K562 (cell line): ENCODE data around the gene ZFYVE19. TPM values are rescaled to one million over a fixed set of nuclear protein-coding genes. Genes with fewer than 3 reads are reported as not detected.

Source experiments
- NRF1 ChIP-seq, 2 experiments: fragments of 450-650 bp; IDR thresholded peaks in 1 of 2; conservative IDR thresholded peaks in 1 of 2; 2 replicates each; pipeline ENCODE4 v1.6.1; 2014; ENCODE audit warnings: mild to moderate bottlenecking in 2 of 2
- polyA plus RNA-seq, 8 experiments: library from polyadenylated mRNA; depleted of rRNA in 4 of 8; stranded (reverse) in 5 of 8; unstranded in 3 of 8; fragments of >200 nt; fragmentation: Nextera tagmentation in 2 of 8; fragmentation: Illumina TruSeq in 1 of 8; extraction: Ambion mirVana in 2 of 8; extraction: Trizol in 1 of 8; gene quantifications; 2 replicates each; pipeline versions ENCODE4 v1.2.1 to v1.2.3, GENCODE V29; 2011 to 2014; ENCODE audit warnings: inconsistent platforms in 1 of 8, missing spikeins in 1 of 8
- total RNA-seq, 7 experiments: library from RNA; depleted of rRNA in 6 of 7; stranded (reverse); fragments of >200 nt in 6 of 7; fragmentation: Illumina TruSeq in 2 of 7; extraction: Trizol in 2 of 7; gene quantifications; 2 replicates each; pipeline versions ENCODE4 v1.2.1 to v1.2.3, GENCODE V29; 2011 to 2021; ENCODE audit warnings: low replicate concordance in 1 of 7
- TF ChIP-seq, protein P1 (sequence below), 2 experiments: fragments of 450-650 bp in 1 of 2; sonication (generic) in 1 of 2; formaldehyde crosslinking in 1 of 2; IDR thresholded peaks; 2 replicates each; pipeline versions ENCODE4 v1.7.1 to v1.9.0; 2016 to 2022; ENCODE audit warnings: inconsistent platforms in 1 of 2, mild to moderate bottlenecking in 1 of 2, missing genetic modification reagents in 1 of 2

ZFYVE19 gene
- total and polyA plus RNA-seq, 9 of the 15 experiments (the other 6 are each of a cell fraction or from before 2014, with no cell fraction given), result 1.5 to 36.8 (median 19.9) TPM

DNA sequence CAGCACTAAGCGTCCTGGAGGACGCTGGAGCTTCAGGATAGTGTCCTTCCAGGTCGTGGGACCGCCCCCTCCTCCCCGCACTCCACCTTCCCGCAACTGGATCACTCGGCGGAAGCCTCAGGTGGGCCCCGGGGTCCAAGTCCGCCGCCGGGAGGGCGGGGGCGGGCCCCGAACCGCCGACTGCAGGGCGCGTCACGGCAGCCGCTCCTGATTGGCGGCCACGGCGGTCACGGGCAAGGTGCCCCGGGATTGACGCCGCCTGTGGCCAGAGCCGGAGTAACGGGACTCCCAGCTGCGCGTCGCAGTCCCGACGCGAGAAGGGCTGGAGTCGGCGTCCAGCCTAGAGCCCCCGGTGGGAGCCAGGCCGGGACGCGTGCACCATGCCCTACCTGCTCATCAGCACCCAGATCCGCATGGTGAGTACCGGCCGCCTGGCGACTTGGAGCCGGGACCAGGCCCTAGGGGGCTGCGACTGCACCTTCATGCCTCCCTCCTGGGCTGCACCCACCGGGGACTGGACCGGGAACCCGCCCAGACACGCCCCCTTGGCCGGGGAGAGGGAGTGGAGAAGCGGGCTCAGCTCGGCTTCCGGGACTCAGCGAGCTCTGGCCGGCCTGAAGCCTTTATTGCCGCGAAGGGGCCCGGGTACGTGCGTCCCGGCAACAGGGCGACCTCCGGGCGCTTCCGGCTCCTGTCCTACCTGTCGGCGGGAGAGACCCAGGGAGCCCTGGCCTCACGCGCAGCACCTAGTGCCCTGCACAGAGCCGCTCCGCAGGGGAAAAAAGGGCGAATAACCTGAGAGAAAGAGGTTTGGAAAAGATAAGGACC lies 42.9 kb upstream of the ZFYVE19 start, which contains the start of gene GCHFR (continued):
- TF ChIP-seq, protein P1, sequence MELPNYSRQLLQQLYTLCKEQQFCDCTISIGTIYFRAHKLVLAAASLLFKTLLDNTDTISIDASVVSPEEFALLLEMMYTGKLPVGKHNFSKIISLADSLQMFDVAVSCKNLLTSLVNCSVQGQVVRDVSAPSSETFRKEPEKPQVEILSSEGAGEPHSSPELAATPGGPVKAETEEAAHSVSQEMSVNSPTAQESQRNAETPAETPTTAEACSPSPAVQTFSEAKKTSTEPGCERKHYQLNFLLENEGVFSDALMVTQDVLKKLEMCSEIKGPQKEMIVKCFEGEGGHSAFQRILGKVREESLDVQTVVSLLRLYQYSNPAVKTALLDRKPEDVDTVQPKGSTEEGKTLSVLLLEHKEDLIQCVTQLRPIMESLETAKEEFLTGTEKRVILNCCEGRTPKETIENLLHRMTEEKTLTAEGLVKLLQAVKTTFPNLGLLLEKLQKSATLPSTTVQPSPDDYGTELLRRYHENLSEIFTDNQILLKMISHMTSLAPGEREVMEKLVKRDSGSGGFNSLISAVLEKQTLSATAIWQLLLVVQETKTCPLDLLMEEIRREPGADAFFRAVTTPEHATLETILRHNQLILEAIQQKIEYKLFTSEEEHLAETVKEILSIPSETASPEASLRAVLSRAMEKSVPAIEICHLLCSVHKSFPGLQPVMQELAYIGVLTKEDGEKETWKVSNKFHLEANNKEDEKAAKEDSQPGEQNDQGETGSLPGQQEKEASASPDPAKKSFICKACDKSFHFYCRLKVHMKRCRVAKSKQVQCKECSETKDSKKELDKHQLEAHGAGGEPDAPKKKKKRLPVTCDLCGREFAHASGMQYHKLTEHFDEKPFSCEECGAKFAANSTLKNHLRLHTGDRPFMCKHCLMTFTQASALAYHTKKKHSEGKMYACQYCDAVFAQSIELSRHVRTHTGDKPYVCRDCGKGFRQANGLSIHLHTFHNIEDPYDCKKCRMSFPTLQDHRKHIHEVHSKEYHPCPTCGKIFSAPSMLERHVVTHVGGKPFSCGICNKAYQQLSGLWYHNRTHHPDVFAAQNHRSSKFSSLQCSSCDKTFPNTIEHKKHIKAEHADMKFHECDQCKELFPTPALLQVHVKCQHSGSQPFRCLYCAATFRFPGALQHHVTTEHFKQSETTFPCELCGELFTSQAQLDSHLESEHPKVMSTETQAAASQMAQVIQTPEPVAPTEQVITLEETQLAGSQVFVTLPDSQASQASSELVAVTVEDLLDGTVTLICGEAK (IDR thresholded peaks at IDR 0.05), result no peak
- TF ChIP-seq, protein P1 (CRISPR knock-in tag; IDR thresholded peaks at IDR 0.05), result 0 out of 2 replicates have a peak, but pooled peaks have one; percentile 23
- TF ChIP-seq NRF1 (conservative IDR thresholded peaks at IDR 0.05 in 1 of 2, IDR thresholded peaks at IDR 0.05 in 1 of 2), result peak; percentile 86 to 89
